HG03520 (cell line): Measurements from ENCODE around the gene TMEM176A.
"Not testable (repeated sequence)": the region's sequence is repeated elsewhere in the genome, so short reads cannot be mapped to it uniquely, and the experiment has no call there.

Source experiments
- ATAC-seq: cut with Tn5 transposase; IDR thresholded peaks from one replicate; pipeline ENCODE4 v1.9.1; 2021; ENCODE audit warnings: mild to moderate bottlenecking, moderate library complexity; ENCODE audit not compliant: unreplicated experiment

The TMEM176A gene

GRCh38 chr7:150800581-150801241 is at the start of gene TMEM176A:
TSS of gene TMEM176A (plus strand) at chr7:150800769. CDS start at chr7:150801551, 782 bp downstream.
- no peak for ATAC-seq

- no peak for ATAC-seq
Observed at GRCh38 chr7:150751702-150752101, 48.9 kb upstream of the TMEM176A start.

- ATAC-seq, result no peak
Observed at GRCh38 chr7:150753239-150753638, 47.3 kb upstream of the TMEM176A start.

- no peak for ATAC-seq
Observed at GRCh38 chr7:150753826-150754603, 46.6 kb upstream of the TMEM176A start.

- ATAC-seq, result no peak
Observed at GRCh38 chr7:150754951-150755350, 45.6 kb upstream of the TMEM176A start.

GRCh38 chr7:150755473-150756099 is 45.0 kb upstream of the TMEM176A start:
- ATAC-seq, result no peak

GRCh38 chr7:150756166-150756565 is 44.4 kb upstream of the TMEM176A start:
- ATAC-seq, result no peak

GRCh38 chr7:150756858-150757257 is 43.7 kb upstream of the TMEM176A start:
- ATAC-seq, result no peak

- no peak for ATAC-seq
Observed at GRCh38 chr7:150759479-150759878, 41.1 kb upstream of the TMEM176A start.

GRCh38 chr7:150766334-150766709 is 34.2 kb upstream of the TMEM176A start:
- ATAC-seq, result no peak

GRCh38 chr7:150769768-150770167 is 30.8 kb upstream of the TMEM176A start:
- ATAC-seq, result no peak

GRCh38 chr7:150774131-150774530 is 26.4 kb upstream of the TMEM176A start:
- not testable (repeated sequence) for ATAC-seq

GRCh38 chr7:150778014-150778737 is 22.4 kb upstream of the TMEM176A start:
- ATAC-seq, result peak; percentile 20

- ATAC-seq, result peak; percentile 64
Observed at GRCh38 chr7:150778738-150779301, 21.7 kb upstream of the TMEM176A start.

- no peak for ATAC-seq
Observed at GRCh38 chr7:150780292-150780691, 20.3 kb upstream of the TMEM176A start.

GRCh38 chr7:150781103-150781502 is 19.5 kb upstream of the TMEM176A start:
- no peak for ATAC-seq

GRCh38 chr7:150781961-150782360 is 18.6 kb upstream of the TMEM176A start:
- ATAC-seq, result no peak

- ATAC-seq, result no peak
Observed at GRCh38 chr7:150784120-150784736, 16.3 kb upstream of the TMEM176A start.

GRCh38 chr7:150784954-150785353 is 15.6 kb upstream of the TMEM176A start:
- ATAC-seq, result no peak
